Adipose tissue (tissue), 3 donors: ENCODE results near the gene PXT1. TPM values are rescaled to one million over a fixed set of nuclear protein-coding genes. Genes with fewer than 3 reads are reported as not detected.

ENCODE experiments used
- H3K27ac ChIP-seq: one replicate; pipeline ENCODE4 v1.5.1; 2013; ENCODE audit warnings: low read depth, low read length
- WGBS, 3 donors: extraction: QIAGEN DNeasy Blood & Tissue Kit; methylation state at CpG; one replicate each; pipeline ENCODE4 v1.1.7; 2013; 5-methylcytosine and 5-hydroxymethylcytosine counted together
- polyA plus RNA-seq, 3 donors: library from polyadenylated mRNA; stranded (reverse); fragments of 200-250 nt; gene quantifications; one replicate each; pipeline ENCODE4 v1.2.3, GENCODE V29; 2013
- donor health status: healthy with polysubstance abuse.
- donor health status: Bipolar disorder and iron deficiency.
- donor health status: healthy.

The PXT1 gene
- polyA plus RNA-seq, 3 donors, result 0.10 TPM; not detected in 2

DNA sequence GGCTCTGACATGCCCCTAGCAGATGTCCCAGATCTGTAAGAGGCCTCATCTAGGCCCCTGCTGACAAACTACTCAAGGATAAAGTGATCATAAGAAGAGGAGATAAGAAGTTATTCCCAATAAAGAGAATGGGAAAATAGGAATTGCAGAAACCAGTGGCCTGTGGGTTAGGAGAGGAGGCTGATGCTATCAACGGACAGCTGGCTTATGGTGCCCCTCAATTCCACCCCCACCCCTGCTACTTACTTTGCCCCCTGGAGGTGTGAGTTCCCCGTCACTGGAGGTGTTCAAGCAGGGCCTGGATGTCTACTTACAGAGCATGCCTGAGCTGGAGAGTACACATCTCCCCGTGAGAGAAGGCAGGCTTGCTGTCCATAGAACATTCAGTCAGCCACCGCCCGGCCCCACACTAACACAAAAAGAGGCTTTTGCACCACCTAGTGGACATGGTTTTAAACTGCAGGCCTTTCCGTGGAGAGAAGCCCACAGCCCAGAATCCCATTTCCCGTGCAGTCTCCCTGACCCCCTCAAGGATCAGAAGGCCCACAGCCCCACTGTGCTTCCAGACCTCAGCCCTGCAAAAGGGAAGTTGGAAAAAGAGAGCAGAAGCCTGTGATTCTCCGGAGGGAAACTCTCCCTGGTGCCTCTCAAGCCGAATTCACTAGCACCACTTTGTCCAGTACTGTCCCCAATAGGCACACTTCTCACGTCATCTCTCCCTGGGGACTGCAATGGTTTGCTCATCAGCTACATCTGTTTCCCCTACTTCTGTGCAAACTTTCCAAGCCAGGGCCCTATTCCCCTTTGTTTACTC is 82.2 kb downstream of the PXT1 start:
- 19 to 22% (median 19%) methylated on average over 10 of the region's 10 CpGs for whole genome bisulfite sequencing, 3 donors
- H3K27ac ChIP-seq, result no peak overlapping the region

- WGBS, 3 donors, result 38 to 56% (median 50%) methylated on average over 4 of the region's 4 CpGs
These were observed 84.3 kb downstream of the PXT1 start for GRCh38 chr6:36358226-36358915.

DNA sequence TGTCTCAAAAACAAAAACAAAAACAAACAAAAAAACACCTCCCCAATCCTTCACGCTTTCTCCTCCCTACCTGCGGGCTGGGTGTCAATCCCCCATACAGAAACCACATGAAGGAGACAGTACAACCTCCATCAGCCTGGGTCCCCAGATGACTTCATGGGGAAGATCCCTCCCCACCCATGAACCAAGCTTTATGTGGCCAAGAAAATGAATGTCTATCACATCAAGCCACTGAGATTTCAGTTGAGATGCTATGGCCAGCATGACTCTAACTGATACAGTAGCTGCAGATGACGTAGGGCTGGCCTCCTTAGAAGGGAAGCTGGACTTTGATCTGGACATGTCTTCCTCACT is 84.8 kb downstream of the PXT1 start:
- 83 to 86% (median 83%) methylated on average over 3 of the region's 3 CpGs for WGBS, 3 donors
- no peak overlapping the region for H3K27ac ChIP-seq

More at GRCh38 chr6:36358226-36358915, 84.3 kb downstream of the PXT1 start:
- H3K27ac ChIP-seq, result no peak overlapping the region

- no peak overlapping the region for H3K27ac ChIP-seq
- WGBS, 3 donors, result 52 to 87% (median 62%) methylated on average over 4 of the region's 4 CpGs
These were observed 86.8 kb downstream of the PXT1 start for GRCh38 chr6:36355819-36356218.

- 55 to 69% (median 62%) methylated on average over 4 of the region's 4 CpGs for WGBS, 3 donors
- H3K27ac ChIP-seq, result no peak overlapping the region
These were observed 89.2 kb downstream of the PXT1 start for GRCh38 chr6:36353411-36353915.

- 87 to 90% (median 88%) methylated on average over 8 of the region's 8 CpGs for WGBS, 3 donors
- H3K27ac ChIP-seq, result no peak overlapping the region
These were observed 90.0 kb downstream of the PXT1 start for GRCh38 chr6:36352477-36353157.

- WGBS, 3 donors, result 51 to 60% (median 54%) methylated on average over 15 of the region's 15 CpGs
- H3K27ac ChIP-seq, result no peak overlapping the region
These were observed 91.7 kb downstream of the PXT1 start for GRCh38 chr6:36350681-36351571.

- 49 to 77% (median 52%) methylated on average over 4 of the region's 4 CpGs for WGBS, 3 donors
- H3K27ac ChIP-seq, result no peak overlapping the region
These were observed 92.6 kb downstream of the PXT1 start for GRCh38 chr6:36350082-36350481.

DNA sequence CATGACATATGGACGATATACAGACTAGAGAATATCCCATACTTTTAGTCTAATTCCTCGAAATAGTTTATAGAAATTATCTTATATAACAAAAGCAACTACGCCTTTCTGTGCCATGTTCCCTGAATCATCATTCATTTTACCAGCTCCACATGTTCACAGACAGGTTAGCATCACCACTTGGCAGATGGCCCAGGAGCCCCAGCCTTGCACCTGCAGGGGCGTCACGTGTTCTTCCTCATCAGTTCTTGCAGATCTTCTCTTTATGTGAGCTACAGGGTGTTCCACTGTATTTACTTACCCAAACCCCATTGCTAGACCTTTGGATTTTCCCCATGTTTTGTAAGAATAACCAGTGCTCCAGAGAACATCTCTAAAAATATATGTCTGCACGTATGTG is 93.4 kb downstream of the PXT1 start:
- 71 to 84% (median 80%) methylated on average over 6 of the region's 6 CpGs for WGBS, 3 donors
- no peak overlapping the region for H3K27ac ChIP-seq

DNA sequence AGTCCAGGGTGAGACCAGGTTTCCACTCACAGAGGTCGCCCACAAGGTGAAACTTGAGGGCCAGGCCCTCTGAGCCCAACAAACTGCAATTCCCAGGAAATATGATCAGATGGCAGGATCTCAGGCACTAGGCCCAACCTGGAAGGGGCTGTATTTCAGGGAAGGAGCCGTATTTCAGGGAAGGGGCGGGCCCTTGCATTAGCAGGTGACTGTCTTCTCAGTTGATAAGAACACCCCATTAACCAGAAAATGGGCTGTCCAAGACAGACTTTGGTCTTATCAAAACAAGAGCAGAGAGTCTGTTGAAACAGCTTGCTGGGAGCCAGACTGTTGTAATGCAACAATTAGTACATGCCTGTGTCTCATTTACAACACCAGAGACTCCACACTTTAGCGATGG is 95.0 kb downstream of the PXT1 start:
- no peak overlapping the region for H3K27ac ChIP-seq
- WGBS, 3 donors, result 49 to 91% (median 81%) methylated on average over 4 of the region's 4 CpGs

- WGBS, 3 donors, result 91 to 95% (median 91%) methylated on average over 20 of the region's 20 CpGs
- no peak overlapping the region for H3K27ac ChIP-seq
These were observed 96.0 kb downstream of the PXT1 start for GRCh38 chr6:36346486-36347273.

GRCh38 chr6:36345681-36346466 is 96.8 kb downstream of the PXT1 start:
- H3K27ac ChIP-seq, result no peak overlapping the region
- 86 to 91% (median 89%) methylated on average over 13 of the region's 13 CpGs for WGBS, 3 donors

DNA sequence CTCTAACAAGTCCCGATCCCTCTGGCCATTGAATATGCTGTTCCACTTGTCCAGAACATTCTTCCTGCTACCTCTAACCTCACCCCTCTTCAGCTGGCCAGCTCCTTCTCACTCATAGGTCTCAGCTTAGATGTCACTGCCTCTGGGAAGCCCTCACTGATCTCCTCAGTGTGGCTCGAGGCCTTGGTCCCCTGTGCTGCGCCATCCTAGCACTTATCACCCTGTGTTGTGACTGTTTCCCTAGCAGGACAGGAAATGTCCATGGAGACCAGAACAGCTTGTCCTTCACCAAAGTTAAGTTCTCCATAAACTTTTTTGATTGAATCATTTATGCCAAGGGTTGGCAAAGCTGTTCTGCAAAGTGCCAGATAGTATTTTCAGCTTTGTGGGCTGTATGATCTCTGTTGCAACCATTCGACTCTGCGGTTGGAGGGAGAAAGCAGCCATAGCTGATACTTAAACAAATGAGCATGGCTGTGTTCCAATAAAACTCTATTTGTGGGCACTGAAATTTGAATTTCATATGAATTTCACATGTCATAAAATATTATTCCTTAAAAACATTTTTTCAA is 99.5 kb downstream of the PXT1 start:
- WGBS, 3 donors, result 75 to 81% (median 76%) methylated on average over 5 of the region's 5 CpGs
- H3K27ac ChIP-seq, result no peak overlapping the region

DNA sequence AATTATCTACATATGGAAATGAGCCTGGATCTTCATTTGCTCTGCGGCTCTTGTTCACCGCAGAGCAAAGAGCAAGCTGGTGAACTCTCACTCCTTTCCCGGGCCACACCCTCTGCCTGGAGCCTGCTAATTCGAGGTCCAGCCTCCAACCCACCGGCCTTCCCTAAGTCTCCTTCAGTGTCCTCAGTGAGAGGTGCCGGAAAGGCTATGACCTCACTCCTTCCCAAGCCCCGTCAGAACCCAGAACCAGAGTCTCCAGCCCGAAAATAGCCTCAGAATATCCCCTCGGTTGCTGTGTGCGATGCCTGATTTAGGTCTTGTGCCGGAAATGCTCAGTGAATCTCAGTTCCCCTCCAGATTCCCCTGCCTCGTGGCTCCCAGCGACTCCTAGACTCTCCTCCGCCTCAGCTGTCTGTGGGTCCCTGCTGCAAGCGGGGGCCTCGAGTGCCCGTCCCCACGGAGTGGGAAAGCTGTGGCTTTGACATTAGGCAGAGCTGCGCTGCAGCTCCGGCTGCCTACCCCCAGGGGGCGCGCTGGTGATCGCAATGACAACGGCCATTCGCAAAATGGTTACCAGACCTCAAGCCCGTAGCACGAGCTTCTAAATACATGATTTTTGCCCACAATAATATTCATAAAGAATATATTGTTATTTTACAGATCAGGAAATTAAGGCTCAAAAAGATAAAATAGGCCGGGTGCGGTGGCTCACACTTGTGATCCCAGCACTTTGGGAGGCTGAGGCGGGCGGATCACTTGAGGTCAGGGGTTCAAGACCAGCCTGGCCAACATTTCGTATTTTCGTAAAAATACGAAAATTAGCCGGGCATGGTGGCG is 101.8 kb downstream of the PXT1 start:
- no peak overlapping the region for H3K27ac ChIP-seq
- WGBS, 3 donors, result 19 to 24% (median 21%) methylated on average over 36 of the region's 36 CpGs
